HG03097 (cell line): Measurements from ENCODE around the gene ZGLP1.

Experiments used
- ATAC-seq: cut with Tn5 transposase; IDR thresholded peaks from one replicate; pipeline ENCODE4 v1.9.1; 2021; ENCODE audit not compliant: unreplicated experiment, low FRiP score

The ZGLP1 gene

DNA sequence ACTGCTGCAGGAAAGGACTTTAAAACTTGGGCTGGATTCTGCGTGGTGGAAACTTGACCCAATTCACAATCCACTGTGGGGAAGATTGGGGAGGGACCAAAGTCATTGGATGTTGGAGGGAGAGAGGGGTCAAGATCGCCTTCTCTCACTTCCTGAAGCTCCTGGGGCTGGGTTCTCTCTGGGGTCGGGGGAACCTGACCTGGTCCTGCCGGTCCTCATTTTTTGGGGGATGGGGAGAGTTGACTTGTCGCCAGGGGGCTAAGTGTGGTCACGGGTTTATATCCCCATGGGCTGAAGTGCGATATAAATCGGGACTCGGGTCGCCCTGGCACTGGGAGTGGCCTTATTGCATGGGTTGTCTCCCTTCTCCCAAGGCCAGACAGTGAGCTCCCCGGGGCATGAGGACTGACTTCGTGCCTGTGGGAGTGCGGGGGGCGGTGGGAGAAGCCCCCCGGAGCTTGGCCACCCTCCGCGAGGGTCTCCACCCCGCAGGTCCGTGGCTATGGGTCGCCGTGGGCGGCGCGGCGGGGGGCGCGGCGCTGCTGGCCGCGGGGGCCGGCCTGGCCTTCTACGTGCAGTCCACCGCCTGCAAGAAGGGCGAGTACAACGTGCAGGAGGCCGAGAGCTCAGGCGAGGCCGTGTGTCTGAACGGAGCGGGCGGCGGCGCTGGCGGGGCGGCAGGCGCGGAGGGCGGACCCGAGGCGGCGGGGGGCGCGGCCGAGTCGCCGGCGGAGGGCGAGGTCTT is 13.6 kb downstream of the ZGLP1 start:
- ATAC-seq = no peak

DNA sequence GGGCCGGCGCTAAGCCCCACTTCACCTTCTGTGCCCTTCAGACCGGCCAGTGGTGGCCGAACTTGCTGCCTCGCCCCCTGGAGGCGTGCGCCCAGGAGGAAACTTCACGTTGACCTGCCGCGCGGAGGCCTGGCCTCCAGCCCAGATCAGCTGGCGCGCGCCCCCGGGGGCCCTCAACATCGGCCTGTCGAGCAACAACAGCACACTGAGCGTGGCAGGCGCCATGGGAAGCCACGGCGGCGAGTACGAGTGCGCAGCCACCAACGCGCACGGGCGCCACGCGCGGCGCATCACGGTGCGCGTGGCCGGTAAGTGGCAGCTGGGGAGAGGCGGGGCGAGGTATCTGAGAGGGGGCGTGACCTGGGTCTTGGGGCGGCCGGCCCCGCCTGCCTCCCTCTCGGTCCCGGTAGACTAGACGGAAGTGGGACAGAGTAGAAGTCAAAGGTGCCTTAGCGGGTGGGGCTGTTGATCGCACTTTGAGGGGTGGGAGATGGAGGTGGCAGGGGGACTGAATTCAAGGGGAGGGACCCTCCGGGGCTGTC is 14.2 kb downstream of the ZGLP1 start:
- peak; percentile 42 for ATAC-seq

DNA sequence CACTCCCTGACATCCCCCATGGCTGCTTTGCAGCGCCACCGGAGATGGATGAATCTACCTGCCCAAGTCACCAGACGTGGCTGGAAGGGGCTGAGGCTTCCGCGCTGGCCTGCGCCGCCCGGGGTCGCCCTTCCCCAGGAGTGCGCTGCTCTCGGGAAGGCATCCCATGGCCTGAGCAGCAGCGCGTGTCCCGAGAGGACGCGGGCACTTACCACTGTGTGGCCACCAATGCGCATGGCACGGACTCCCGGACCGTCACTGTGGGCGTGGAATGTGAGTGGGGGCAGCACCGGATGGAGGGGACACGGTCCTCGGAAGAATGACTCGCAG is 15.3 kb downstream of the ZGLP1 start:
- no peak for ATAC-seq

DNA sequence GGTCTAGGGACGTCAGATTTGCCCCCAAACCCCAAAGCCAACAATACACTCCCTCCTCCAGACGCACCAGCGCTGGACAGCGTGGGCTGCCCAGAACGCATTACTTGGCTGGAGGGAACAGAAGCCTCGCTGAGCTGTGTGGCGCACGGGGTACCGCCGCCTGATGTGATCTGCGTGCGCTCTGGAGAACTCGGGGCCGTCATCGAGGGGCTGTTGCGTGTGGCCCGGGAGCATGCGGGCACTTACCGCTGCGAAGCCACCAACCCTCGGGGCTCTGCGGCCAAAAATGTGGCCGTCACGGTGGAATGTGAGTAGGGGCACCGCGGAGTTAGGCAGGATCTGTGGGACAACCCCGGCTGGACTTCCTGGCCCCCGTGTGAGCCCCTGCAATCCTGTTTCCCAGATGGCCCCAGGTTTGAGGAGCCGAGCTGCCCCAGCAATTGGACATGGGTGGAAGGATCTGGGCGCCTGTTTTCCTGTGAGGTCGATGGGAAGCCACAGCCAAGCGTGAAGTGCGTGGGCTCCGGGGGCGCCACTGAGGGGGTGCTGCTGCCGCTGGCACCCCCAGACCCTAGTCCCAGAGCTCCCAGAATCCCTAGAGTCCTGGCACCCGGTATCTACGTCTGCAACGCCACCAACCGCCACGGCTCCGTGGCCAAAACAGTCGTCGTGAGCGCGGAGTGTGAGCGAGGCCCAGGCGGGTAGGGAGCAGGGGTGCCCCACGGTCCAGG is 15.8 kb downstream of the ZGLP1 start:
- no peak for ATAC-seq

DNA sequence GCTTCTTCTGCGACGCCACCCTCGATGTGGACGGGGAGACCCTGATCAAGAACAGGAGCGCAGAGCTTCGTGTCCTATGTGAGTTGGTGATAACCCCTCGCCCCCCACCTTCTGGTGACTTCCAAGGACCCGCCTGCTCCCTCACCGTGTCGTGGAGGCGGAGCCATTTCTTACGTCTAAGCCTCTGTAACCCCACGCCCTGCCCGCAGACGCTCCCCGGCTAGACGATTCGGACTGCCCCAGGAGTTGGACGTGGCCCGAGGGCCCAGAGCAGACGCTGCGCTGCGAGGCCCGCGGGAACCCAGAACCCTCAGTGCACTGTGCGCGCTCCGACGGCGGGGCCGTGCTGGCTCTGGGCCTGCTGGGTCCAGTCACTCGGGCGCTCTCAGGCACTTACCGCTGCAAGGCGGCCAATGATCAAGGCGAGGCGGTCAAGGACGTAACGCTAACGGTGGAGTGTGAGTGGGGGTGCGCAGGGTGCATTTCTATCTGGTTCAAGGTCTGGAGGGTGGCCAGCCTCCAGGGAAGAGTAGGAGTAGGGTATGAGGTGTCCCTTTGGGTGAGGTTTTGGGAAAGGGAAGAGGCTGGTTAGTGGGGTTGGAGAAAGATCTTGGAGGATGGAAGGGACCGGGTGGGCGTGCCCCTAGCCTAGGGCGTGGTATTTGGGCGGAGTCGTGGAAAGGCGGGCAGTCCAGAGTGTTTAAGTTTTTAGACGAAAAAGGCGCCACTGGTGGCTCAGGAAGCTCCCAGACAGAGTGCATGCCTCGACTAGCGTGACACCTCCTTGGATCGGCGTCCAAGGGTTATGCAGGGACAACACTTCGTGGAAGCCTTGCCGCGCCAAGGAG is 16.6 kb downstream of the ZGLP1 start:
- ATAC-seq = peak; percentile 4

DNA sequence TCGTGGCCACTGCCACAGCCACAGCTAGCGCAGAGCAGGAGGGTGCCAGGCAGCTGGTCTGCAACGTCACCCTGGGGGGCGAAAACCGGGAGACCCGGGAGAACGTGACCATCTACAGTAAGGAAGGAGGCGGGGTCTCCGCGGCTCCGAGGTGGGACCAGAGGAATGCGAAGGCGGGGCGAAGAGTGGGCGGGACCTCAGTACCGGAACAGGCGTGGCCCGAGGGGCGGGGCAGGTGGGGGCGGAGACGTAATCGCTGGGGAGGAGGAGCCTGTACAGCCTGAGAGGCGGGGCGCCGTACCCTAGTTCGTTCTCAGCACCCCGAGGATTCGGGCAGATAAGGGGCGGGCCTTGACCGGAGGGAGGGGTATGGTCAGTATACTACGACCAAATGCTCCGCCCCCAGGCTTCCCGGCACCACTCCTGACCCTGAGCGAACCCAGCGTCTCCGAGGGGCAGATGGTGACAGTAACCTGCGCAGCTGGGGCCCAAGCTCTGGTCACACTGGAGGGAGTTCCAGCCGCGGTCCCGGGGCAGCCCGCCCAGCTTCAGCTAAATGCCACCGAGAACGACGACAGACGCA is 17.3 kb downstream of the ZGLP1 start:
- ATAC-seq = peak; percentile 36

DNA sequence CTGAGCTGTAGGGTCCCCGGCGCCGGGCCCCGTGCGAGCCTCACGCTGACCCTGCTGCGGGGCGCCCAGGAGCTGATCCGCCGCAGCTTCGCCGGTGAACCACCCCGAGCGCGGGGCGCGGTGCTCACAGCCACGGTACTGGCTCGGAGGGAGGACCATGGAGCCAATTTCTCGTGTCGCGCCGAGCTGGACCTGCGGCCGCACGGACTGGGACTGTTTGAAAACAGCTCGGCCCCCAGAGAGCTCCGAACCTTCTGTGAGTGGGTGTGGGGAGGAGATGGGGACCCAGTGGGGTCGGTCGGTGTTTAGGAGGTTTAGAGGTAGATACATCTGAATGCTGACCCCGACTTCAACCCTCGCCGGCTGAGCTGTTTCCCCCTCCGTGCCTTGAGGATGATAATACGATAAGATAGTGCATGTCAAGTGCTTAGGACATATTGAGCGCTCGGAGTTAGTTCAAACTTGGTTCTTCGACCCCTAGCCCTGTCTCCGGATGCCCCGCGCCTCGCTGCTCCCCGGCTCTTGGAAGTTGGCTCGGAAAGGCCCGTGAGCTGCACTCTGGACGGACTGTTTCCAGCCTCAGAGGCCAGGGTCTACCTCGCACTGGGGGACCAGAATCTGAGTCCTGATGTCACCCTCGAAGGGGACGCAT is 17.9 kb downstream of the ZGLP1 start:
- ATAC-seq = no peak

DNA sequence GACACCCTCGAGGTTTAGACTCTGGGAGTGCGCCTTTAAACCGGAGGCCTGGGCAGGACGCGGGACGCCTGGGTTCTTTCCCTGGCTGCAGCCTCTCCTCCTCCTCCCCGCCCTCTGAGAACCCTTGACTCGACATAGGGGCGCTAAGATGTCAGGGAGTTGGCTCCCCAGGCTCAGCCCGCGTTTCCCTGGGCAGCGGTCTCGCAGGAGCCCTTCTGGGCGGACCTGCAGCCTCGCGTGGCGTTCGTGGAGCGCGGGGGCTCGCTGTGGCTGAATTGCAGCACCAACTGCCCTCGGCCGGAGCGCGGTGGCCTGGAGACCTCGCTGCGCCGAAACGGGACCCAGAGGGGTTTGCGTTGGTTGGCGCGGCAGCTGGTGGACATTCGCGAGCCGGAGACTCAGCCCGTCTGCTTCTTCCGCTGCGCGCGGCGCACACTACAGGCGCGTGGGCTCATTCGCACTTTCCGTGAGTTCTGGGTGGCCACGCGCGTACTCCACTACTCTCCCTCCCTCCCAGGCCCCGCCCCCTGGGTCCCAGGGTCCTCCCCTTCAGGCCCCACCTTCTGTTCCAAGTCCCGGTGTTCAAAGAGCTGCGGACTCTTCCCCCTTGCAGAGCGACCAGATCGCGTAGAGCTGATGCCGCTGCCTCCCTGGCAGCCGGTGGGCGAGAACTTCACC is 18.6 kb downstream of the ZGLP1 start:
- no peak for ATAC-seq

DNA sequence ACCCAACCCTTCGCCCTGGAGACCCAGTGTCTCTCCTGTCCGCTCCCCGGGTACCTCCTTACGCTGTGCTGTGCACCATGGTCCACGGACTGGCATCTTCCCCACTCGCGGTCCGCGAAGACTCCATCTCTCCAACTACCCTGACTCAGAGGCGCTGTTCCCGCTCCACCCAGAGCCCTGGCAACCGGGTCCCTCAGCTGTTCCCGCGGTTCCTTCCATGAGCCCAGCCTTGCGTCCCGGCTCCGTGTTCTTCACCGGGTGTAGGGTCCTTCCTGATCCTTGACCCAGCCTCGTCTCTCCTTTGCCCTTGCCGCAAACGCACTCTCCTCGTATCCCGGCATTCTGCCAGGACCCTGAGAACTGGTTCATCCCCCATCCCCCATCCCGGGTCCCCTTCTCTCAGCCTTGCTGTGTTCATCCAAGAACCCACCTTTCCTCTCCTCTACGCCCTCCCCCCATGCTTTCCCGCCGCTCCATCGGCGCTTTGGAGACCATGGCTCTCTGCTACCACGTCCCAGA is 19.2 kb downstream of the ZGLP1 start:
- no peak for ATAC-seq

DNA sequence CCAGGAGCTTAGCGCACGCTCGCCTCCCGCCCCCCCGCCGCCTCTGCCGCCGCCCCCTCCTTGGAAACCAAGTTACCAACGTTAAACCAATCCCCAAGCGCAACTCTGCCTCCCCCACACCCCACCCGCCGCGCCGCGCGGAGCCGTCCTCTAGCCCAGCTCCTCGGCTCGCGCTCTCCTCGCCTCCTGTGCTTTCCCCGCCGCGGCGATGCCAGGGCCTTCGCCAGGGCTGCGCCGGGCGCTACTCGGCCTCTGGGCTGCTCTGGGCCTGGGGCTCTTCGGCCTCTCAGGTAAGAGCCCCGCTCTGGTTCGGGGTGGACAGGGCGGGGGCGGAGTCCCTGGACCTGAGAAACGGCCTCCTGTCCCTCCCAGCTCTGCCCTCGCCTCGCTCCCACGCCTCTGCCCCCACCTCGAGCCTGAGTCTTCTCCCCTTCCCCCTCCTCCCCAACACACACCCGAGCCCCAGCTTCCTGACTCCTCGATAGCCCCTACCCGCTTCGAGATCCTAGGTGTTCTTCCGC is 19.7 kb downstream of the ZGLP1 start, which contains the start of gene ICAM5:
ICAM5 (plus strand) TSS at position 117 of the 521 bp plus-strand sequence; CDS start at position 209, 92 bp downstream.
- no peak for ATAC-seq

DNA sequence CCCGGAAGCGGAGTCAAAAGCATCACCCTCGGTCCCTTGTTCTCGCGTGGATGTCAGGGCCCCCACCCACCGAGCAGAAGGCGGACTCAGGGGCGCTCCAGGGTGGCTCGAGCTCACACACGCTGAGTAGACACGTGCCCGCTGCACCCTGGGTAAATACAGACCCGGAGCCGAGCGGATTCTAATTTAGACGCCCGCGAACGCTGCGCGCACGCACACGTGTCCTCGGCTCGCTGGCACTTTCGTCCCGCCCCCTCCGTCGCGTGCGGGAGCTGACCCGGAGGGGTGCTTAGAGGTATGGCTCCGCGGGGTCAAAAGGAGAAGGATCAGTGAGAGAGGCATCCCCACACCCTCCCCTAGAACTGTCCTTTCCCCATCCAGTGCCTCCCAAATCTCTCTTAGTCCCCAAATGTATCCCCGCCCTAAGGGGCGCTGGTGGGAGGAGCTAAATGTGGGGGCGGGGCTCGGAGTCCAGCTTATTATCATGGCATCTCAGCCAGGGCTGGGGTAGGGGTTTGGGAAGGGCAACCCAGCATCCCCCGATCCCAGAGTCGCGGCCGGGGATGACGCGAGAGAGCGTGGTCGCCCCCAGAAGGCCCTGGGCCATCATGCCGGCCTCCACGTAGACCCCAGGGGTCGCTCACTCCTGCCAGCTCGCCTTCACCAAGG is 20.3 kb downstream of the ZGLP1 start:
- ATAC-seq = no peak

DNA sequence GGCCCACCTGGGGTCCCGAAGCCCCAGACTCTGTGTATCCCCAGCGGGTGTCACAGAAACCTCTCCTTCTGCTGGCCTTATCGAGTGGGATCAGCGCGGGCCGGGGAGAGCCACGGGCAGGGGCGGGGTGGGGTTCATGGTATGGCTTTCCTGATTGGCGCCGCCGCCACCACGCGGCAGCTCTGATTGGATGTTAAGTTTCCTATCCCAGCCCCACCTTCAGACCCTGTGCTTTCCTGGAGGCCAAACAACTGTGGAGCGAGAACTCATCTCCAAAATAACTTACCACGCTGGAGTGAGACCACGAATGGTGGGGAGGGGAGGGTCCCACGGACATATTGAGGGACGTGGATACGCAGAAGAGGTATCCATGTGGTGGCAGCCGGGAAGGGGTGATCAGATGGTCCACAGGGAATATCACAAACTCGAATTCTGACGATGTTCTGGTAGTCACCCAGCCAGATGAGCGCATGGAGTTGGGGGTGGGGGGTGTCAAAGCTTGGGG is 20.9 kb downstream of the ZGLP1 start:
- ATAC-seq = no peak

DNA sequence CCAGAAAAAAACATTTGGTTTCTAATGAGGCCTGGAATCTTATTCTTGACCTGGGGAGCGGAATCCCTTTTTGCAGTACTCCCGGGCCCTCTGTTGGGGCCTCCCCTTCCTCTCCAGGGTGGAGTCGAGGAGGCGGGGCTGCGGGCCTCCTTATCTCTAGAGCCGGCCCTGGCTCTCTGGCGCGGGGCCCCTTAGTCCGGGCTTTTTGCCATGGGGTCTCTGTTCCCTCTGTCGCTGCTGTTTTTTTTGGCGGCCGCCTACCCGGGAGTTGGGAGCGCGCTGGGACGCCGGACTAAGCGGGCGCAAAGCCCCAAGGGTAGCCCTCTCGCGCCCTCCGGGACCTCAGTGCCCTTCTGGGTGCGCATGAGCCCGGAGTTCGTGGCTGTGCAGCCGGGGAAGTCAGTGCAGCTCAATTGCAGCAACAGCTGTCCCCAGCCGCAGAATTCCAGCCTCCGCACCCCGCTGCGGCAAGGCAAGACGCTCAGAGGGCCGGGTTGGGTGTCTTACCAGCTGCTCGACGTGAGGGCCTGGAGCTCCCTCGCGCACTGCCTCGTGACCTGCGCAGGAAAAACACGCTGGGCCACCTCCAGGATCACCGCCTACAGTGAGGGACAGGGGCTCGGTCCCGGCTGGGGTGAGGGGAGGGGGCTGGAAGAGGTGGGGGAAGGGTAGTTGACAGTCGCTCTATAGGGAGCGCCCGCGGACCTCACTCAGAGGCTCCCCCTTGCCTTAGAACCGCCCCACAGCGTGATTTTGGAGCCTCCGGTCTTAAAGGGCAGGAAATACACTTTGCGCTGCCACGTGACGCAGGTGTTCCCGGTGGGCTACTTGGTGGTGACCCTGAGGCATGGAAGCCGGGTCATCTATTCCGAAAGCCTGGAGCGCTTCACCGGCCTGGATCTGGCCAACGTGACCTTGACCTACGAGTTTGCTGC is 22.5 kb downstream of the ZGLP1 start, which contains the start of gene ICAM4:
ICAM4 (plus strand) TSS at position 153 of the 935 bp plus-strand sequence; CDS start at position 211, 58 bp downstream.
- no peak for ATAC-seq

DNA sequence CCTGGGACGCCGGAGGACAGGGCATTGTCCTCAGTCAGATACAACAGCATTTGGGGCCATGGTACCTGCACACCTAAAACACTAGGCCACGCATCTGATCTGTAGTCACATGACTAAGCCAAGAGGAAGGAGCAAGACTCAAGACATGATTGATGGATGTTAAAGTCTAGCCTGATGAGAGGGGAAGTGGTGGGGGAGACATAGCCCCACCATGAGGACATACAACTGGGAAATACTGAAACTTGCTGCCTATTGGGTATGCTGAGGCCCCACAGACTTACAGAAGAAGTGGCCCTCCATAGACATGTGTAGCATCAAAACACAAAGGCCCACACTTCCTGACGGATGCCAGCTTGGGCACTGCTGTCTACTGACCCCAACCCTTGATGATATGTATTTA is 24.2 kb downstream of the ZGLP1 start:
- ATAC-seq = no peak

DNA sequence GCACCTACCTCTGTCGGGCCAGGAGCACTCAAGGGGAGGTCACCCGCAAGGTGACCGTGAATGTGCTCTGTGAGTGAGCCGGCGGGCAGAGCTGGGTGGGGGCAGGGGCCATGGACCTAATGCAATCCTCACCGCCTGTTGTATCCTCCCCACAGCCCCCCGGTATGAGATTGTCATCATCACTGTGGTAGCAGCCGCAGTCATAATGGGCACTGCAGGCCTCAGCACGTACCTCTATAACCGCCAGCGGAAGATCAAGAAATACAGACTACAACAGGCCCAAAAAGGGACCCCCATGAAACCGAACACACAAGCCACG is 24.7 kb downstream of the ZGLP1 start:
- ATAC-seq = no peak

DNA sequence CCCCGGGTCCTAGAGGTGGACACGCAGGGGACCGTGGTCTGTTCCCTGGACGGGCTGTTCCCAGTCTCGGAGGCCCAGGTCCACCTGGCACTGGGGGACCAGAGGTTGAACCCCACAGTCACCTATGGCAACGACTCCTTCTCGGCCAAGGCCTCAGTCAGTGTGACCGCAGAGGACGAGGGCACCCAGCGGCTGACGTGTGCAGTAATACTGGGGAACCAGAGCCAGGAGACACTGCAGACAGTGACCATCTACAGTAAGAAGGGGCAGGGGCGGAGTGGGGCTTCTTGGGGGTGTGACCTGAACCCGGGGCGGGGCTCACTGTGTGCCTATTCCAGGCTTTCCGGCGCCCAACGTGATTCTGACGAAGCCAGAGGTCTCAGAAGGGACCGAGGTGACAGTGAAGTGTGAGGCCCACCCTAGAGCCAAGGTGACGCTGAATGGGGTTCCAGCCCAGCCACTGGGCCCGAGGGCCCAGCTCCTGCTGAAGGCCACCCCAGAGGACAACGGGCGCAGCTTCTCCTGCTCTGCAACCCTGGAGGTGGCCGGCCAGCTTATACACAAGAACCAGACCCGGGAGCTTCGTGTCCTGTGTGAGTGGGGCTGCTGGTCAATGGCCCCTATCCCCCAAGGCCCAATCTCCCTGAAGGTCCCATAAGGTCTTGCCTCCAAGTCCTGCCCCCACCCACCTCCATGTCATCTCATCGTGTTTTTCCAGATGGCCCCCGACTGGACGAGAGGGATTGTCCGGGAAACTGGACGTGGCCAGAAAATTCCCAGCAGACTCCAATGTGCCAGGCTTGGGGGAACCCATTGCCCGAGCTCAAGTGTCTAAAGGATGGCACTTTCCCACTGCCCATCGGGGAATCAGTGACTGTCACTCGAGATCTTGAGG is 25.3 kb downstream of the ZGLP1 start:
- ATAC-seq = no peak
